ENCODE results near the gene CH25H. TPM values are rescaled to one million over a fixed set of nuclear protein-coding genes. Genes with fewer than 3 reads are reported as not detected.

CH25H gene
- total RNA-seq, 1 experiment from 2014 or later, result 1.0 TPM

DNA sequence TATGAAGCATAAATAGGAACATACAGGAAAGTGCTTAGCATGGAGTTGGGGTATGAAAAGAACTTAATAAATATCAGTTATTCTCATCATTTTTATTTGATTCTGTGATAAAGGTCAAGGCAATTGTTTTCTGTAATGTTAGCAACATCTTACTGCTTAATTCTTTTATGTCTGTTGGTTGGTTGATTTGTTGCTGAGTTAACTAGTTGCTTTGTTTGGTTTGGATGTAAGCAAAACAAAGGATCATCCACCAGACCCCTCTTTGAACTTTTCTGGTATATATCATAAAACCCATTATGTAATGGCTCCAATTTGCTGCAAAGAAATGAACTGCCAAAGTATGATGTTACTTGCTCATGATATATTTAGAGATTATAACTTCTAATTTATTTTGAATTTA is 44.5 kb downstream of the CH25H start:
- Histone ChIP-seq H3K79me2 (ENCODE audit: insufficient read depth, low read length) (no peaks in the 10 kb centered on the region), H4K91ac (ENCODE audit: insufficient read length, low read depth, low read length) (no peak overlapping the region), H2BK5ac (ENCODE audit: insufficient read length, low read length) (no peak overlapping the region), H3K27ac (ENCODE audit: insufficient read length, low read depth, low read length) (no peak overlapping the region), H2BK20ac (ENCODE audit: low read depth, low read length, poor library complexity, severe bottlenecking) (no peak overlapping the region), H3K23me2 (ENCODE audit: insufficient read length, low read depth, low read length, poor library complexity, severe bottlenecking) (no peaks in the 10 kb centered on the region), H2BK12ac (ENCODE audit: insufficient read length, low read depth, low read length) (no peak overlapping the region), H3K9ac (ENCODE audit: extremely low read depth, insufficient read length, low read length) (no peak overlapping the region), H4K5ac (ENCODE audit: insufficient read length, low read depth, low read length) (no peak overlapping the region), H2BK120ac (ENCODE audit: low read depth, low read length, poor library complexity, severe bottlenecking) (no peak overlapping the region), H3K23ac (ENCODE audit: insufficient read length, low read depth, low read length) (no peak overlapping the region), H2AK5ac (ENCODE audit: insufficient read length, low read length) (no peak overlapping the region), H4K20me1 (ENCODE audit: control insufficient read depth, insufficient read depth, insufficient read length) (no peaks in the 10 kb centered on the region), H3K4ac (ENCODE audit: low read depth, low read length) (no peak overlapping the region), H4K8ac (replicated peaks; ENCODE audit: insufficient read length, low read depth, low read length) (no peak overlapping the region), H3K56ac (ENCODE audit: insufficient read length, low read depth, low read length) (no peak overlapping the region), H3K79me1 (ENCODE audit: insufficient read depth, low read depth, low read length, poor library complexity, severe bottlenecking) (no peaks in the 10 kb centered on the region), H3T11ph (ENCODE audit: low read length) (no peak overlapping the region), H2BK15ac (ENCODE audit: low read depth, low read length) (no peak overlapping the region), H3K18ac (ENCODE audit: insufficient read length, low read depth, low read length) (no peak overlapping the region), H3K27me3 (ENCODE audit: insufficient read depth, low read length) (no peaks in the 10 kb centered on the region), H3K9me3 (ENCODE audit: control insufficient read depth, low read depth, low read length) (no peaks in the 10 kb centered on the region), H3K14ac (ENCODE audit: insufficient read depth, low read length) (no peak overlapping the region), H3K4me2 (ENCODE audit: insufficient read depth, insufficient read length, low read length) (no peak overlapping the region), H3K4me1 (ENCODE audit: insufficient read depth, low read length) (no peaks in the 10 kb centered on the region), H2AFZ (ENCODE audit: low read length) (no peak overlapping the region)
- H3K27me3 Mint-ChIP-seq (ENCODE audit: low read depth), result no peaks in the 10 kb centered on the region; the same call in 1 of the 2 replicates
- H3K4me1 Mint-ChIP-seq, result no peaks in the 10 kb centered on the region
- H3K27ac Mint-ChIP-seq, result no peak overlapping the region
- H3K36me3 Mint-ChIP-seq (ENCODE audit: insufficient read depth in 1 of 3, low read depth in 3 of 3), result no peaks in the 10 kb centered on the region
- H3K9me3 Mint-ChIP-seq, result no peaks in the 10 kb centered on the region
- TF ChIP-seq, protein P1, sequence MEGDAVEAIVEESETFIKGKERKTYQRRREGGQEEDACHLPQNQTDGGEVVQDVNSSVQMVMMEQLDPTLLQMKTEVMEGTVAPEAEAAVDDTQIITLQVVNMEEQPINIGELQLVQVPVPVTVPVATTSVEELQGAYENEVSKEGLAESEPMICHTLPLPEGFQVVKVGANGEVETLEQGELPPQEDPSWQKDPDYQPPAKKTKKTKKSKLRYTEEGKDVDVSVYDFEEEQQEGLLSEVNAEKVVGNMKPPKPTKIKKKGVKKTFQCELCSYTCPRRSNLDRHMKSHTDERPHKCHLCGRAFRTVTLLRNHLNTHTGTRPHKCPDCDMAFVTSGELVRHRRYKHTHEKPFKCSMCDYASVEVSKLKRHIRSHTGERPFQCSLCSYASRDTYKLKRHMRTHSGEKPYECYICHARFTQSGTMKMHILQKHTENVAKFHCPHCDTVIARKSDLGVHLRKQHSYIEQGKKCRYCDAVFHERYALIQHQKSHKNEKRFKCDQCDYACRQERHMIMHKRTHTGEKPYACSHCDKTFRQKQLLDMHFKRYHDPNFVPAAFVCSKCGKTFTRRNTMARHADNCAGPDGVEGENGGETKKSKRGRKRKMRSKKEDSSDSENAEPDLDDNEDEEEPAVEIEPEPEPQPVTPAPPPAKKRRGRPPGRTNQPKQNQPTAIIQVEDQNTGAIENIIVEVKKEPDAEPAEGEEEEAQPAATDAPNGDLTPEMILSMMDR (conservative IDR thresholded peaks at IDR 0.05), result no peak
- no peak overlapping the region for H3K4me3 Mint-ChIP-seq
- DNase-seq, result no peak

Data from H9 (cell line).